Activated T-cell treated with anti-CD3 and anti-CD28 coated beads, Interleukin-2, amount 50 U/mL, for 24 hours (primary cell): Measurements from ENCODE around the gene IQCF2.
"Not testable (repeated sequence)": the region's sequence is repeated elsewhere in the genome, so short reads cannot be mapped to it uniquely, and the experiment has no call there.

Source experiments
- DNase-seq: peaks from one replicate; pipeline ENCODE4 v3.0.0-alpha.2; 2020
- H3K27ac Mint-ChIP-seq: 2 replicates; pipeline ENCODE4 v1.8.0; 2020; ENCODE audit warnings: mild to moderate bottlenecking, mixed read lengths
- H3K27me3 Mint-ChIP-seq: 2 replicates; pipeline ENCODE4 v1.8.0; 2020; ENCODE audit warnings: mixed read lengths
- H3K36me3 Mint-ChIP-seq: 2 replicates; pipeline ENCODE4 v1.8.0; 2020; ENCODE audit warnings: low read depth, mixed read lengths
- H3K4me1 Mint-ChIP-seq: 2 replicates; pipeline ENCODE4 v1.8.0; 2020; ENCODE audit warnings: low read depth, mixed read lengths
- H3K4me3 Mint-ChIP-seq: 2 replicates; pipeline ENCODE4 v1.8.0; 2020; ENCODE audit warnings: mild to moderate bottlenecking, moderate library complexity, mixed read lengths
- H3K9me3 Mint-ChIP-seq: 2 replicates; pipeline ENCODE4 v1.8.0; 2020; ENCODE audit warnings: mixed read lengths

IQCF2 gene

DNA sequence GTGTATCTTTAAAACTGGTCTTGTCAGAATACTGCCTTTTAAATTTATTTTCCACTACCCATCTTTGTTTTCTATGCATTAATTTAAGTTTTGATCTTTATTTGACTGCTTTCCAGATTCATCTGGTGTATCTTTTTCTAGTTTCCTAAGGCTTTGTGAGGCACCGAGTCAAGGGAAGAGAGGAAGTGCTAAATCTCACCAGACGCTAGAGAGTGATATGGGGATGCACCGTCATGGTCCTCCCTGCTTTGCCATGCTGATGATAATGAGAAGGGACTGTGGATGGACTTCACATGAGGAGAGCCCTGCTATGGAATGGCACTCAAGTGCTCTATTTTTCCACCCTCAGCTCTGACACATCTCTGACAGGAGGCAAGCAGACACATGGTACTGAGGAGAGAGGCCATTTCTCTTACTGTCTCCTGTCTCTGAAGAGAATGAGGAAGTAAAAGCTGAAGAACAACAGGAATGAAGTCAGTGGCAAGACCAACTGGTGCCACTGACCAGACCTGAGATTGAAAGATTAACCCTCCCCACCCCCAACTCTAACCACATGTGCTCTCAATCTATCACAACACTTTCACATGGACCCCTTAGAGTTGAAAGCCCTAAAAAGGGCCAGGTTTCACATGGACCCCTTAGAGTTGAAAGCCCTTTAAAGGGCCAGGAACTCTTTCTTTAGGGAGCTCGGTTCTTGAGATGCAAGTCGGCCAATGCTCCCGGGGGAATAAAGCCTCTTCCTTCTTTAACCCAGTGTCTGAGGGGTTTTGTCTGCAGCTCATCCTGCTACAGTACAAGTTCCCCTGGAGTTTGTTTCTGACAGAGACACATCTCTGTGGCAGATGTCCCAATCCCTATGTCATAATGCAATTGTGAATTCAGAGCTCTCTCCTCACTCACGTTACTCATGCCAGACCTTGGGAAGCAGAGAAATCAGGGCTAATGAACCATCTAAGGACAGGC, at the start of gene IQCF2:
TSS of gene IQCF2 (plus strand) at position 913 of the 963 bp plus-strand sequence. CDS start 52 bp downstream, outside the sequence.
- no peaks in the 10 kb centered on the region for H3K4me1 Mint-ChIP-seq
- no peaks in the 10 kb centered on the region for H3K36me3 Mint-ChIP-seq
- no peaks in the 10 kb centered on the region for H3K9me3 Mint-ChIP-seq
- no peak within 1 kb of the TSS for H3K4me3 Mint-ChIP-seq
- H3K27ac Mint-ChIP-seq, result no peak within 1 kb of the TSS
- DNase-seq, result no peak
- peaks cover 6% of the 10 kb centered on the region for H3K27me3 Mint-ChIP-seq

DNA sequence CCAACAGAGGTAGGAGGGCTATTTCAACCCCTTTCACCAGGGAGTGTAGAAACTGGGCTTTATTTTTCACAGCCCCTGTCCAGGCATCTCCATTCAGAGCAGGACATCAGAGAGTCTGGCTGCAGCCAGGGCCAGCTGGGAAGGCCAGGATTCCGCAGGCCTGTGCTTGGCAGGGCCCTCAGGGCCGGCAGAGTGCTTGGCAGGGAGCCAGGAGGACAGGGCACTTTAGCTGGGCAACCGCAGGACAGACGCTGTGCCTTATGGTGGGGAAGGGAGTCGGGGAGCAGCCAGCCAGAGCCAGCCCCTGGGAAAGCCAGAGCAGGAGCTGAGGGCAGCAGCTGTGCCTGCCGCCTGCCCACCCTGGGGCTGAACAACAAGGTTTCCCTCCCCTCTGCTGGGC, 47.9 kb upstream of the IQCF2 start:
- DNase-seq, result no peak
- peaks cover 18% of the 10 kb centered on the region for H3K27me3 Mint-ChIP-seq
- H3K9me3 Mint-ChIP-seq, result no peaks in the 10 kb centered on the region
- no peaks in the 10 kb centered on the region for H3K4me1 Mint-ChIP-seq
- no peaks in the 10 kb centered on the region for H3K36me3 Mint-ChIP-seq
- H3K27ac Mint-ChIP-seq, result no peak overlapping the region
- H3K4me3 Mint-ChIP-seq, result no peak overlapping the region

DNA sequence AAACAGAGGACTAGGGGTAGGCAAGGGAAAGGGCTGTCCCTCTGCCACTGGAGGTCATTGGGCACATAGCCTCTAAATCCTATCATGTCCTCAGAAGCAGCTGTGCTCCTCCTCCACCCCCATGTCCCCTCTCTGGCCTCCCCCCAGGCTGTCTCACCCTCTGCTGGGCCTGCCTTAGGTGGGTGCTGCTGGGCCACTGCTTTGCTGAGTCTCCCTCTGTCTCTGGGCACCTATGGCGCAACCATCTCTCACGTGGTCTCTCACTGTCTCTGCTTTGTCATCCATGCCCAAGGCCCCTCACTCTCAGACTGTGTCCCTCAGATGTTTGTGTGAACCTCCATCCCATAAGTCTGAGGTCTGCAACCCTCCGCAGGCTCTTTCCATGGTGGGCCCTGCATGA, 47.4 kb upstream of the IQCF2 start:
- peaks cover 20% of the 10 kb centered on the region for H3K27me3 Mint-ChIP-seq
- H3K9me3 Mint-ChIP-seq, result no peaks in the 10 kb centered on the region
- H3K4me1 Mint-ChIP-seq, result no peaks in the 10 kb centered on the region
- H3K36me3 Mint-ChIP-seq, result no peaks in the 10 kb centered on the region
- H3K4me3 Mint-ChIP-seq, result no peak overlapping the region
- DNase-seq, result no peak
- no peak overlapping the region for H3K27ac Mint-ChIP-seq

DNA sequence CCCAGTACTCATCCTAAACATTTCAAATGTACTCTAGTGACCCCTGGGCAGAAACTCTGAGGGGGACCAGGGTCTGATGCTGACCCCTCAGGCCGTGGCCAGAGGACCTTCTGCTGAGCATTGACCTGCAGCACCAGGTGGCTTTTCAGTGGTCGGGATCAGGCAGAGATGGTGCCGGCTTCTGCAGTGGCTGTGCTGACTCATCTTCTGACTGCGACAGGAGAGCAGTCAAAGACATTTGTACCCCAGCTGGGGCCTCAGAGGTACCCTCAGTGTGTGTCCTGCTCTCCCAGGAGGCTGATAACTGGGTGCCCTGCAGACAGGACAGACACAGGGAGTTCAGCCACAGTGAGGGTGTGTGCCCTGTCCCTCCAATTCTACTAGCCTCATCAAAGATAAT, 45.8 kb upstream of the IQCF2 start:
- H3K9me3 Mint-ChIP-seq, result no peaks in the 10 kb centered on the region

DNA sequence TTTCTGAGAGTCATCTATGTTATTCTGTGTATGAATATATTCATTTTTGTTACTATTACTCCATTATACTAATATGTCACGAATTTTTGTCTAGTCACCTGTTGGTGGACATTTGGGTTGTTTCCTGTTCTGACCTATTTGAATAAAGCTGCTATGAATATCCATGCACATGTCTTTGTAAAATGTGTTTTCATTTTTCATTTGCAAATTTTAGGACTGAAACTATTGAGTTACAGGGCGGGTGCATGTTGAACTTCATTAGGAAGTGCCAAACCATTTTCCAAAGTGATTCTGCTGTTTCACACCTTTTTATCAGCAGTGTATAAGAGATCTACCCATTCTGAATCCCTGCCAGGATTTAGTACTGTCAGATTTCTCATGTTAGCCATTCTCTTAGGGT, 44.7 kb upstream of the IQCF2 start:
- no peaks in the 10 kb centered on the region for H3K9me3 Mint-ChIP-seq
- DNase-seq, result no peak
- no peak overlapping the region for H3K27ac Mint-ChIP-seq
- peaks cover 1% of the 10 kb centered on the region for H3K4me1 Mint-ChIP-seq
- no peaks in the 10 kb centered on the region for H3K36me3 Mint-ChIP-seq
- H3K27me3 Mint-ChIP-seq, result peaks cover 34% of the 10 kb centered on the region
- H3K4me3 Mint-ChIP-seq, result no peak overlapping the region

More for the DNA sequence above, 45.8 kb upstream of the IQCF2 start:
- Mint-ChIP-seq H3K27me3 (peaks cover 31% of the 10 kb centered on the region), H3K36me3 (no peaks in the 10 kb centered on the region), H3K4me1 (no peaks in the 10 kb centered on the region), H3K27ac (no peak overlapping the region), H3K4me3 (no peak overlapping the region)
- DNase-seq, result no peak

DNA sequence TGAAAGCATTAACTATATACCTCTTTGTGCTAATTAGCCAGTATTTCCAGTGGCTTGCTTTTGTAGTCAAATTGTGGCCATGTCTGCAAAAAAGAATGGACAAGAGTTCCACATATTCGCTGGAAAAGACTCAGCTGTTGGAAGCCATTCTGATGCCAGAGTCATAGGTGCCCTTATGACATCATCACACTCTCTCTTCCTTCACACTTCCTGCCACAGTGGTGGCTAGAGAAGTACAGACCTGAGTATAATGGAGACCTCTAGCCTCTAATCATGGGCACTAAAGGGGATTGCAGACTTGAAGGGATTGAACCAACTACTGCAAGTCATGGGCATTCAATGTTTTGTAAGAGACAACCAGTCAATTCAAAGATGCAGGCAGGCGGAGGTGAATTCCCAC, 44.0 kb upstream of the IQCF2 start:
- peaks cover 34% of the 10 kb centered on the region for H3K27me3 Mint-ChIP-seq

DNA sequence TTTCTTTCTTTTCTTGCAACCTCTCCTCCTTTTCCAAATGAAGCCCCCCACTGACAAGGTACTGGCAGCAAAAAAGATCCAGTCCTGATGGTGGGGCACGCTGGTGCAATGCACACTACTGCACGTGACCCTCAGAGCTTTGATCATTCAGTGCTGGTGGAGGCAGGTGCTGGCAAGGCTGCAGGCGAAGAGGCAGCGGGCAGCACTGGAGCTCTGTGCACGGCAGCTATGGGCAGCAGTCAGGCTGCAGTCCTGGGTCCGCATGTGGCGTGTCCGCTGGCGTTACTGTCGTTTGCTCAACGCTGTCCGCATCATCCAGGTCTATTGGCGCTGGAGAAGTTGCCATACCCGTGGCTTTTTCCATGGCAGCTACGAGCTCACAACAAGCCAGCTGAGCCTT, 42.3 kb upstream of the IQCF2 start:
- H3K27ac Mint-ChIP-seq, result no peak overlapping the region
- no peaks in the 10 kb centered on the region for H3K36me3 Mint-ChIP-seq
- H3K4me1 Mint-ChIP-seq, result peaks cover 5% of the 10 kb centered on the region
- no peak overlapping the region for H3K4me3 Mint-ChIP-seq
- DNase-seq, result no peak
- no peaks in the 10 kb centered on the region for H3K9me3 Mint-ChIP-seq
- peaks cover 36% of the 10 kb centered on the region for H3K27me3 Mint-ChIP-seq

More for the DNA sequence above, 44.0 kb upstream of the IQCF2 start:
- Mint-ChIP-seq H3K9me3 (no peaks in the 10 kb centered on the region), H3K4me1 (peaks cover 1% of the 10 kb centered on the region), H3K4me3 (no peak overlapping the region), H3K27ac (no peak overlapping the region), H3K36me3 (no peaks in the 10 kb centered on the region)
- DNase-seq, result no peak

DNA sequence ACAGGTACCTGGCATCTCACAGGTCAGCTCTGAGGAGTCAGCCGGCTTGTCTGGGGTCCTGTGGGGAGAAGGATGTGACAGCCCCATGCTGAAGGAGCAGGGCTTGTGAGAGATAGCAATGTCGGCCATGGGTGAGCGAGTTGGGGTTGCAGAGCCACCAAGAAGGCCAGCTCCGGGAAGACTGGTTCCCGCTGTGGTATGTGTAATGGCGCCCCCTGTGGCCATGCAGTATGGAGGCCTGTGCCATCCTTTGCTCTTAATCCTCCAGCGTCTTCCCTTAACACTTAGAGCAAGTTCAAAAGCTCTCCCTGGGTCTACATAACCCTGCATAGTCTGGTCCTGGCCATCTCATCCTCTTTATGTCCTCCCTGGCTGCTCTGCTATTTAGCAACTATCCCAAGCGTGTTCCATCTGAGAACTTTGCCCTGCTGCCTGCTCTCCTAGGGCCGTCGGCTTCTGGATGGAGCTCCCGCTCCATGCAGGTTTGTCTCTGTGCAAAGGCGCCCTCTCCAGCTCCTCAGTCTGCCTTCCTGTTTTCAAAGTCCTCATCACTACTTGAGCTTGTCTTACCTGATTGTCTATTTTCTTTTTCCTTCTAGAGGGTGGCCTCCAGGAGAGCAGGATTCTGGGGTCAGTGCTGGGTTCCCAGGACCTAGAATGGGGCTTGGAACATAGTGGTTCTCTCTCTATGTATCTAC, 41.6 kb upstream of the IQCF2 start:
- no peak for DNase-seq
- Mint-ChIP-seq H3K9me3 (no peaks in the 10 kb centered on the region), H3K4me3 (no peak overlapping the region), H3K36me3 (no peaks in the 10 kb centered on the region), H3K4me1 (peaks cover 5% of the 10 kb centered on the region), H3K27ac (no peak overlapping the region), H3K27me3 (peaks cover 39% of the 10 kb centered on the region)

DNA sequence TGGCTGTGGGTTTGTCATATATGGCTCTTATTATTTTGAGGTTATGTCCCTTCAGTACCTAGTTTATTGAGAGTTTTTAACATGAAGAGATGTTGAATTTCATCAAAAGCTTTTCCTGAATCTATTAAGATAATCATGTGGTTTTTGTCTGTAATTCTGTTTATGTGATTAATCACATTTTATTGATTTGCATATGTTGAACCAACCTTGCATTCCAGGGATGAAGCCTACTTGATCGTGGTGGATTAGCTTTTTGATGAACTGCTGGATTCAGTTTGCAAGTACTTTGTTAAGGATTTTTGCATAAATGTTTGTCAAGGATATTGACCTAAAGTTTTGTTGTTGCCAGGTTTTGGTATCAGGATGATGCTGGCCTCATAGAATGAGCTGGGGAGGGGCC, 33.1 kb upstream of the IQCF2 start:
- Mint-ChIP-seq H3K4me3 (no peak overlapping the region), H3K9me3 (peaks cover 19% of the 10 kb centered on the region), H3K4me1 (peaks cover 2% of the 10 kb centered on the region), H3K27me3 (peaks cover 6% of the 10 kb centered on the region), H3K36me3 (no peaks in the 10 kb centered on the region), H3K27ac (no peak overlapping the region)
- DNase-seq, result no peak

DNA sequence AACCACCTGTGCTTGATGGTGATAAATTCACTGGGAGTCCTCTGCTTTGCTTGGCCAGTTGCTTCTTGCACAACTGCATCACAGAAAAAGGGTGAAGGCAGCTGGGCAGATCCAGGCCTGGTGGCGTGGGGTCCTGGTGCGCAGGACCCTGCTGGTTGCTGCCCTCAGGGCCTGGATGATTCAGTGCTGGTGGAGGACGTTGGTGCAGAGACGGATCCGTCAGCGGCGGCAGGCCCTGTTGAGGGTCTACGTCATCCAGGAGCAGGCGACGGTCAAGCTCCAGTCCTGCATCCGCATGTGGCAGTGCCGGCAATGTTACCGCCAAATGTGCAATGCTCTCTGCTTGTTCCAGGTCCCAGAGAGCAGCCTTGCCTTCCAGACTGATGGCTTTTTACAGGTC, 31.1 kb upstream of the IQCF2 start:
- Mint-ChIP-seq H3K27ac (no peak overlapping the region), H3K36me3 (no peaks in the 10 kb centered on the region), H3K4me1 (no peaks in the 10 kb centered on the region), H3K9me3 (peaks cover 22% of the 10 kb centered on the region), H3K4me3 (no peak overlapping the region), H3K27me3 (peaks cover 12% of the 10 kb centered on the region)
- no peak for DNase-seq

DNA sequence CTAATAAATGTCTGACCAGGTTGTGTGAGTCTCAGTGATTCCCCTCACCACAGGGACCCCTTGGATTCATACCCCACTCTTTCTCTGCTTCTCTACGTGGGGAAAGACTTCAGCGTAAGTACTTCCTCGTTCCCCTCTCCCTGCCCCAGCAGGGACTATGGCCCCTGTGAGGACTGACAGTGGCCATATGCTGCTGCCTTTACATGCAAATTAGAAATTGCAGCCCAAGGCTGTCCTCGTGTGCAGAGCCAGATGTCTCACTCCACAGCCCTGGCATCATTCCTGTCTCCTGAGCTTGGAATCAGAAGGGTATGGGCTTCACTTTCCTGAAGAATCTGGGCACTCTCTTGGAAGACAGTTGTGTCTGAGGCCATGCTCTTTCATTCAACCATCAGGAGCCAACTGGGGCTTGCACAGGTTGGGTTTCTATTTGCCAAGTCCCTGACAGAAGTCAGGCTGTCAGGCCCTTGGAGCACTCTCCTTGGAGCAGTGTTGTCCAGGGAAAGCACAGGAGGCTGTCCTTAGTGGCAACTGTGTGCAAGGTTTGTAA, 30.5 kb upstream of the IQCF2 start:
- Mint-ChIP-seq H3K9me3 (peaks cover 22% of the 10 kb centered on the region), H3K36me3 (no peaks in the 10 kb centered on the region), H3K4me1 (no peaks in the 10 kb centered on the region), H3K27me3 (peaks cover 12% of the 10 kb centered on the region), H3K27ac (no peak overlapping the region), H3K4me3 (no peak overlapping the region)
- no peak for DNase-seq

DNA sequence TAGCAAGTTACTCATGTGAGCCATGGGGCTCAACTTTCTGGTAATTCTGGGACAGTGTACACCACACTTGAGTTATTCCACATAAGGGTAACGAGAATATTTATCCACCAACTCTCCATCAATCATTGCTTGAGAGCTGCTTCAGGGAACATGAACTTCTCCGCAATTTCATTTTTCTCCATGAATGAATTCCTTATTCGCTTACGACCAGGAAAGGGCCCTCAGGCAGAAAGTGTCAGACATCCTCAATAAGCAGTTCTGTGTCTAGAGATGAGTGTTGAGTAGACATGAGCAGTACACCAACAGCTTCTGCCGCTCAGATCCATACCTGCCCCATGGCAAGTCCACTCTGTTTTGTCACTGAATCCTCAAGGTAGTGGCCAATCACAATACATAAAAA, 24.8 kb upstream of the IQCF2 start:
- H3K4me1 Mint-ChIP-seq, result no peaks in the 10 kb centered on the region
- H3K27me3 Mint-ChIP-seq, result peaks cover 22% of the 10 kb centered on the region
- DNase-seq, result no peak
- H3K9me3 Mint-ChIP-seq, result peaks cover 3% of the 10 kb centered on the region
- H3K36me3 Mint-ChIP-seq, result no peaks in the 10 kb centered on the region
- no peak overlapping the region for H3K4me3 Mint-ChIP-seq
- no peak overlapping the region for H3K27ac Mint-ChIP-seq

DNA sequence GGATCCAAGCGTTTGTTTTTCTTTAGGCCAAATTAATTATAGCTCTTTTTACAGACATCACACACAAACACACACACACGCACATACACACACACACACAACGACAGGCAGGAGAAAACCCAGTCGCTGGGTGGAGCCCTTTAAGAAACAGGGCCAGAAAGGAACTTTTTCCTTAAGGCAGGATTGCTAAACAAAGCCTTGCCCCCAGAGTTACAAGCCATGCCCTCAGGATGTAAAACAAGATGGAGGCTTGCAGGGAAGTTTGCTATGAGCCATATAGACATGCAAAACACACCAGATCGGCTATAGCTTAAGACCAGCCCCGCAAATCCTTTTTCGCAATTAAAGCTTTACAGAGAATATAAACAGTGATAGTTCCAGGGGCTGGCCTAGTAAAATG, 16.3 kb upstream of the IQCF2 start:
- peaks cover 21% of the 10 kb centered on the region for H3K9me3 Mint-ChIP-seq
- H3K27me3 Mint-ChIP-seq, result peaks cover 38% of the 10 kb centered on the region
- no peak overlapping the region for H3K27ac Mint-ChIP-seq
- H3K36me3 Mint-ChIP-seq, result no peaks in the 10 kb centered on the region
- H3K4me3 Mint-ChIP-seq, result no peak overlapping the region
- DNase-seq, result no peak
- no peaks in the 10 kb centered on the region for H3K4me1 Mint-ChIP-seq

DNA sequence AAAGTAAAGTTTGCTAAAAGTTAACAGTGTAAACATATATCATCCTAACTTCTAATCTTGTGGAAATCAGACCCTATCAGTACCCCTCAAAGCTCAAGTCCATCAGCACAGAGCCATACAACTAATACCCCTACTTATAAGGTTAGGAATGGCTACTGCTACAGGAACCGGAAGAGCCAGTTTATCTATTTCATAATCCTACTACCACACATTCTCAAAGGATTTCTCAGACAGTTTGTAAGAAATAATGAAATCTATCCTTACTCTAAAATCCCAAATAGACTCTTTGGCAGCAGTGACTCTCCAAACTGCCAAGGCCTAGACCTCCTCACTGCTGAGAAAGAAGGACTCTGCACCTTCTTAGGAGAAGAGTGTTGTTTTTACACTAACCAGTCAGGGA, 6.0 kb upstream of the IQCF2 start:
- not testable (repeated sequence) for H3K9me3 Mint-ChIP-seq, H3K36me3 Mint-ChIP-seq, H3K4me1 Mint-ChIP-seq, DNase-seq, H3K4me3 Mint-ChIP-seq, H3K27ac Mint-ChIP-seq
- H3K27me3 Mint-ChIP-seq, result peaks cover 13% of the 10 kb centered on the region

DNA sequence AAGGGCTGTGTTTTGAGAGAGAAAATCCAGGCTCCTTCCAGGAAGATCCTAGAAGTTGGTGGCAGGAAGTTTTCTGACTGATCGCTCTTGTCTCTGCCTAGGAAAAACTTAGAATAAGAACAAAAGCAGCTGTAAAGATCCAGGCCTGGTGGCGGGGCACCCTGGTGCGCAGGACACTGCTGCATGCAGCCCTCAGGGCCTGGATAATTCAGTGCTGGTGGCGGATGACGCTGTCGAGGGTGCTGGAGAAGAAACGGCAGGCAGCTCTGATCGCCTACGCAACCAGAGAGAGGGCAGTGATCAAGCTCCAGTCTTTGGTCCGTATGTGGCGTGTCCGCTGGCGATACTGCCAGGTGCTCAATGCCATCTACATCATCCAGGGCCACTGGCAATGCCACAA, 1.5 kb downstream of the IQCF2 start:
- no peaks in the 10 kb centered on the region for H3K4me1 Mint-ChIP-seq
- no peaks in the 10 kb centered on the region for H3K9me3 Mint-ChIP-seq
- no peak overlapping the region for H3K4me3 Mint-ChIP-seq
- H3K27ac Mint-ChIP-seq, result no peak overlapping the region
- no peak for DNase-seq
- H3K27me3 Mint-ChIP-seq, result peaks cover 11% of the 10 kb centered on the region
- no peaks in the 10 kb centered on the region for H3K36me3 Mint-ChIP-seq
